Cerebellar cortex (tissue), 1 donor: ENCODE measurements around the gene TMSB10.

ENCODE experiments used
- DNase-seq: peaks from one replicate; pipeline ENCODE4 v3.0.0-alpha.2; 2015; ENCODE audit warnings: low spot score

Gene TMSB10

DNA sequence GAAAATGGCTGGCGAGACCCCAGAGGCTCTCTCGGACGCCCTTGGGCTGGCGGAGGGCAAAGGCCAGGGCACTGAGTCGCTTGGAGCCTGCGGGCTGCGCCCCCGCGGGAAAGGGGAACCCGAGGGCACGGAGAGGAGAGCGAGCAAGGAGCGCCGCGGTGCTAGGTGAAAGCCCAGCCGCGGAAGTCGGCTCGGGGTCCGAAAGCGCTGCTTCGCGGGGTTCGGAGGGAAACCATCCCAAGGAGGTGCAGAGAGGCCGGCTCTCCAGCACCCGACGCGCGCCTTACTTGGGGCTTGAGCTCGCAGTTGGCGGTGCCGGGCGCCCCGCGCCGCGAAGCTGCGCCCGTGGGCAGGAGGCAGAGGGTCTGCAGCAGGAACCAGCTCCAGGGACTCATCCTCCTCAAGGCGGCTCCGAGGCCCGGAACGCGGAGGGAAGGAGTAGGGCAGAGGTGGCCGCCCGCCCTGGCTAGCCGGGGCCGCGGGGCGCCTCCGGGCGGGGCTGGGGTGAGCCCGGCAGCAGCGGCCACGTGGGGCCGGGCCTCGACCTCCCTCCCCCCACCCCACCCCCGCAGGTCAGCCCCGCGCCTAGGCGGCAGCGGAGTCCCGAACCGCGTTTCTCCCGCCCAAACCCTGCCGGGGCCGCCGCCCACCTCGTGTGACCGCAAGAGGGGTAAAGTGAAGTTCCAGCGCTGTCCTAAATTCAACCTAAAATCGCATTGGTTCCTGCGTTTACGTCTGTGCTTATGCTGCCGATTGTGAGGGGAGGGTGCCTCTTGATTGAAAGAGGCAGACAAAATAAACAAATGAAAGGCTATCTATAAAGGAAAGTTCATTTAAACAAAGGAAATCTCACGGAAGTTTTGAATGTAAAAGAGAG is 24.6 kb upstream of the TMSB10 start, which contains the start of gene TRABD2A:
Gene TRABD2A (minus strand): TSS at position 440 of the 877 bp plus-strand sequence. CDS start 45 bp downstream, at position 395.
- DNase-seq = no peak

DNA sequence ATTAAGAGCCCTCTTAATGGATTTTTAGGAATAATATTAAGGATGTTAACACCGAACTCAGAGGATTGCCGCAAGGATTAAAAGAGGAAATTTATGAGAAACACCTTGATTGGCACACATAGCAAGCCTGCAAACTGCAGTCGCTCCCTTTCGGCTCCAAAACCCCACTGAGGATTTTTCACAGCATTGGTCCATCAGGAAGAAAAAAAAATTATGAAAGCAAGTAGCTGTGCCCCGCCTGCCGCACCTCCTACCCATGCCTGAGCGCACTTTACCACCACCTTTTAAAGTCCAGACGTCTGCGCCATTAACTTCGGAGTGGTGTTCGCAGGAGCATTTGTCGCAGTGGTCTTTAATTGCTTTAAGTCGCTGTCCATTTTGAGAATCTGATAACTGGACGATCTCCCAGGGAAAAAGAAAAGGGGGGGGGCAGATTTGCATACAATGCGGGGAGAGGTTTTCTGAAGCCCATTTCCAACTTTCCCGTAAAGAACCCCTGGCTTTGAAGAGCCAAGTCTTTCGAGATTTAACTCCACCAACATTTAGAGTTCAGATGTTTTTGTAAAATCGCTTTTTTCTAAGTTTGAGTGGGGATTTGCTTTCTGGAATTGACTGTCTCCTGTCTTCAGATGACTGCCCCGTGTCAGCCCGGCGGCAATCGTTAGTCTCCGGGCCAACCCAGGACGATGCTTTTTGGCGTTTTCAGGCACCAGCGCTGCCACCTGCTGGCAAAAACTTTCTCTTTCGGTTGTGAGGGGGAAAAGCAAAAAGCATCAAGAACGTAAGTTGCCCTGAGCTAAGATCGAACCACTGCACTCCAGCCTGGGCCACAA is 23.7 kb upstream of the TMSB10 start:
- peak; percentile 82 for DNase-seq

DNA sequence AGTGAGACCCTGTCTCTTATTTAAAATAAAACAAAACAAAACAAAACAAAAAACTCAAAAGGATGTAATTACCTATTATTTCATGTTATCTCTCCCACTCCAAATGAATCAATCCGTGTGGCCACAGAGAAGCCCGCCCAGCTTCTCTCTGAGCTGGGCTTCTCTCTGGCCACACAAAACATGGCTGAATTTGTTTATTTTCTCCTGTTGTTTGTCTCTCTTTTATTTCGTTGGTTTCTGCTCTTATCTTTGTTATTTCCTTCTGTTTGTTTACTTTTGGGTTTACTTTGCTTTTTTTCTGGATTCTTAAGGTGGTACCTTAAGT is 23.1 kb upstream of the TMSB10 start:
- no peak for DNase-seq

DNA sequence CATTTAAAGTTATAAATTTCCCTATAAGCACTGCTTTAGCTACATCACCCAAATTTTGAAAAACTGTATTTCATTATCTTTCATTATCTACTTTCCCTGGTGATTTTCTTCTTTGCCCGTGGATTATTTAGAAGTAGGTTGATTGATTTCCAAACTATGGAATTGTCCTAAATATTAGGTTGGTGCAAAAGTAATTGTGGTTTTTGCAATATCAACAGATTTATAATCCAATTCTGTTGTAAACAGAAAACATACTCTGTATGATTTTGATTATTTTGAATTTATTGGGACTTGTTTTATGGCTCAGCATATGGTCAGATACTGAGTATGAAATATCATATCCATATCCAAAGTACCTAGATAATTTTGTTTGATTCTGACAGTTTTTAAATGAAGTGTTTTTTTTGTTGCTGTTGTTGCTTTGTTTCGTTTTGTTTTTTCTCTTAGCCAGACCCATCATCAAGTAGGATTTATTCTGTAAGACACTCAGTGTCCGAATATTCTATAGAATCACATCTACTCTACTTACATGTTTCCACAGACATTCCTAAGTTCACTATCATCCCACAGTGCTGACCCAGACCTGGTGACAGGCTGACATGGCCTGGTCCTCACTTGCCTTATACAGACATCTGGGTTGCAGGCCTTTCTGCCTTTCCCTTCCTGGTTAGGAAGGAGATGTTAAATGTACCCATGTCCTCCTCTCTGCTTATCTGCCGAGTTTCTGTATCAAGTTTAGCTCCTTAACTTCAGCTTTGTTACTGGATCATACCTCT is 22.5 kb upstream of the TMSB10 start:
- DNase-seq = no peak

DNA sequence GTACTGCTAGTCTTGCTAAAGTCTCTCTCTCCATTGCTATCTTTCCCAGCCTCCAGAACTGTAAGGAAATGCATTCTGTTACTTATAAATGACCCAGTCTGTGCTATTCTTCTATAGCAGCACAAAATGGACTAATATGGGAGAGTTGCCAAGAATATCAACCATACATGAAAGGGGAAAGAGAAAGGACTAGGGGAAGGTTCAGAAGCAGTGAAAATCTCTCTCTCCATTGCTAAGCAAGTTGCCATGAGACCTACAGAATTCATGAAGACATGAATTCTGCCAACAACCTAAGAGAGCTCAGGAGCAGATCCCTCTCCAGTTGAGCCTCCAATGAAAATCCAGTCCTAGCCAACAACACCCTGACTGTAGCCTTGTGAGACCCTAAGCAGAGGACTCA is 21.0 kb upstream of the TMSB10 start:
- no peak for DNase-seq

DNA sequence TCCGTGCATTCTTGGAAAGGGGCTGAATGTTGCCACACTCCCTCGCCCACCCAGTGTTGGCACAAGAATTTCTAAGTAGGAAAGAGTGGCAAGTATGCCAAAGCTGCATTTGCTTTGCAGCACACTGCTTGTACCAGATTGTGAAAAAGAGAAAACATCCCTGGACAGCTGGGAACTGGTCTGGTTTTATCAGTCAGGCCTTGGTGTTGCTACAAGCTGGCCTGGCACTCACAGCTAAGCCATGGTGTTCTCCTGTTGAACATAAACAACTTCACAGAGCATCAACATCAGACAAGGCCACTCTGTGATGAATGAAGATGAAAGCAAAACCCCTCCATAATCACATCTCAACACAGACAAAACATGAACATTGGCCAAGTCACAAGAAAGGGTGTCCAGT is 20.3 kb upstream of the TMSB10 start:
- DNase-seq = no peak

DNA sequence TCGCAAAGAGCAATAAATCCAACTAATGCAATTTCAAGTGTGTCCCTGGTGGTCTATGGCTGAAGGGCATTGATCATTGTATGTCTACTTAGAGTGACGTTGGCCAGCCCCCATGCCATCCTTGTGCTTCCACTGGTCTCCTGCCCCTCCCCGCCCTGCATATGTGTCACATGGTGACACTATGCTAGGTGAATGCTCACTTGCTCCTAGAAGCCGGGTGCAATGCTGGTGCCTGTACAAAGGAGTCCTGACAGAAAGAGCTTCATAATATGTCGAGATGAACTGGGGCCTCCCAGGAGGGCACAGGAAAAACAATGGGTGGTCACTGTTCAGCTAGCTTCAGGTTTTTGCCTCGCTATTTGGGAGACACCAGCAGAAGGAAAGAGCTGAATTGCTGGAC is 18.7 kb upstream of the TMSB10 start:
- DNase-seq = no peak

DNA sequence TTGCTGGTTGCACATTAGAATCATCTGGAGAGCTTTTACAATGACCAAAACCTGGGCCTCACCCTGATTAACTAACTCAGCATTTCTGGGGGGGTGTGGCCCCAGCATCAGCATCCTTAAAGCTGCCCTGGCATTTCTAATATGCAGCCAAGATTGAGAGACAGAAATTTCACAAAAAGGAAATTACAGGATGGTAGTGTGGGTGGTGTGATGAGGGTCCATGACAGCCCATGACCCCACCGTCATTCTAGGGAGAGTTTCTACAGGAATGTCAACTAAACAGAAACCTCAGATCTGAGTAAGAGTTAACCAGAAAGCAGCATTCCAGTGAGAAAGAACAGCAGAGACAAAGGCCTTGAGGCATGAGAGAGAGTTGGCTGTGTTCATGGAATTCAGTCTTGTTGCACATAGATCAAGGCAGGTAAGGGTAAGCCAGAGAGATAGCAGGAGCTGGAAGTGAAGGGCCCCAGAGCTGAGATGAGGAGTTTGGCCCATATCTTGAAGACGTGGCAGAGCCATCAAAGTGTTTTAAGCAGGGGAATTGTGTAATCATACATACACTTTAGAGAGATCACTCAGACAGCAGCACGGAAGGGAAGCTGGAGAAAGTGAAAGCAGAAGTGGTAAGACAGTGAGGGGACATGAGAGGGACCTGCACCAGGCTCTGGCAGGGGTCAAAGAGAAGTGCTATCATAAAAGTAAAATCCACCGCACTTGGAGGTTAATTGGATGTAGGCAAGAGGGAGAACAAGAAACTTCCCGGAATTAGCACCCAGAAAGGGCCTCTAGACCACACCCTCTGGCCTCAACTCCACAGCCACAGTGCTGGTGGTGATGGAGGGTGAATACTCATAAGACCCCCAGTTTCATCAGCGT is 16.8 kb upstream of the TMSB10 start:
- DNase-seq = no peak

DNA sequence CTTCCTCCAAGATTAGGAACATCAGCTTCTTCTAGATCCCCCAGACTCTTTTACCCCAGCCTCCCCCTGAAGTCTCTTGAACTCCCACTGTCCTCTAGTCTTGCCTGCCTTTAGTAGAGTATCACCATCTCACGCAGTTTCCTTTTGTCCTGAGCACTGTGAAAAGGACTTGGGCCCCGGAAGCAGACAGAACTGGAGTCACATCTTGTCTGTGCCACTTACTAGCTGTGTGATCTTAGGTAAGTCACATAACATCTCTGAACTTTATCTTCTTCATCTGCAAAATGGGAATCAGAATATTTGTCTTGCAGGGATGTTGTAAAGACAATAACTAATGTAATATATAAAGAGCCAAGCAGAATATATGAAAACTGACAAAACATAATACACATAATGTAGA is 16.1 kb upstream of the TMSB10 start:
- DNase-seq = no peak

DNA sequence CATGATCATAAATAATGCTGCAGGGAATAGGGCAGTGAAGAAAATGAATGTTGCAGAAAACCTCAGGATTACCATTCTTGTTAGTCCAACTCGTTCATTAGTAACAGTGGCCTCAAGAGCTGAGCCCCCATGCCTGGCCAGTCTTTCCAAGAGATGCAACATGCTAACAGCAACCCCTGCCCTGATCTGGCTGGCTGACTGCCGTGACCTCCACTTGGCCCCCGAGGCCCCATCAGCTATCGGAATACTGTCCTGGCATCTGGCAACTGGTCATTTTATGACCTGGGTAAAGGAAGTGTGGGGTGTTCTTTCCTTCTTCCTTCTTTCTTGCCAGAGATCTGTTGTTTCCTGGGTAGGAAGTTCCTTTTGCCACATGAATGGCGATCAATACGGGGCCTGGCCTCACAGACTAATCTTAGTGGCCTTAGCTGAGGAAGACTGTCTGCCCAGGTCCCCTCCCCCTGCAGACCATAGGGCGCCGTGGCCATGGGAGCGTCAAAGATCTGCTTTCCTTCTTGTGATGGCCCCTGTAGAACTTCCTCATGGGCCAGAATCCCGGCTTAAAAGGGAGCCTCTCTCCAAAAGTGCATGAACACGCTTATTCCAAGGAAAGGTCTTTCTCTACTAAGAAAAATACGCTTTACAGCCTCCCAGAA is 14.0 kb upstream of the TMSB10 start:
- DNase-seq = no peak

DNA sequence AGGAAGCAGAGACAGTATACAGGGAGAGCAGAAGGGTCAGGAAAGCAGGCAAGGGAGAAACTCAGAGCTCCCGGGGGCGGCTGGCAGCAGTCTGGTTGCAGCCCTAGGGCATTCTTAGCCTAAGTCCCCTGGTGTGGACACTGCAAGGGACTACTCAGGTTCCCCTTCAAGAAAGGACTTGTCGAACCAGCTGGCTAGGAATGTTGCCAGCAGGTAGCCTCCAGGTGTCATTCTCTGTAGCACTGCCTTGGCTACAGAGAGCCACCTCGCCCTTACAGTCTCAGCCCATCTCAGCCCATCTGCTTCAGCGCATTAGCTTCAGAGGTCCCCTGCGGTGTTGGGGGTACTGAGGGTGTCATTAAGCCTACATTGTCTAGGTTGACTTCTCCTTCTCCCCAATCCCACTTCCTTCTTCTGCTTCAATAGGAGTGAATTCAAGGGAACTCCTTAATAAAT is 11.3 kb upstream of the TMSB10 start:
- DNase-seq = no peak

DNA sequence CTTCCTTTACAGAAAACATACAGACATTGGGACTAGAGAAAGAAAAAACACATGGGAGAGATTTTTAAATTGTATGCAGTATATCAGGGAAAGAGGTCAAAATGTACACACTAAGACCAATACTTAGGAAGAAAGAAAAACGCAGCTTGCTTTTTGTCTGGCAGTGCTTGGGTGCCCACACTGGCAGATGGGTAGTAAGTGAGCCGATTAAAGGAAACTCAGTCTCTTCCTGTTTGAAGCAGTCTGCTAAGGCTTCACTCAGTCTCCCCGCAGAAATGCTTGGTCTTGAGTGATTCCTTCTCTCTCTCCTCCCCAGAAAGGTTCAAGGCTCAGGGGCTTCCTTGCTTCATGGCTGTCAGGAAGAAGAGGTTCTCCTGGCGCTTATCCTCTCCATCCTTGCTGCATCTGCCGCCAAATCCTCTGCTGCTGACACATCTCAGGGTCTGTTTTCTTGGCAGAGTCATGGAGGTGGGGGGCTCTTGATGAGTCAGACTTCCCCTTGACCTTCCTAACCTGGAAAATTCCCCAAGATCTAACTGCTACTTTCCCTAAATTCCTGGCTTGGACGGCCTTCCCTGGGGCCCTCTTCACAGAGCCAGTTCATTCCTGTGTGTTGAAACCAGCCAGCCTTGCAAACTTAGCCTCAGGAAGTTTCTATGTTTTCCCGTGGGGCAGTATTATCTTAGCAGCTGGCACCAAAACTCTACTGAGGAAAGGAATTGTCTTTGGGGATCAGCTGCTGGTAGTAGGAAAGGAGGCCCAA is 10.5 kb upstream of the TMSB10 start:
- no peak for DNase-seq

DNA sequence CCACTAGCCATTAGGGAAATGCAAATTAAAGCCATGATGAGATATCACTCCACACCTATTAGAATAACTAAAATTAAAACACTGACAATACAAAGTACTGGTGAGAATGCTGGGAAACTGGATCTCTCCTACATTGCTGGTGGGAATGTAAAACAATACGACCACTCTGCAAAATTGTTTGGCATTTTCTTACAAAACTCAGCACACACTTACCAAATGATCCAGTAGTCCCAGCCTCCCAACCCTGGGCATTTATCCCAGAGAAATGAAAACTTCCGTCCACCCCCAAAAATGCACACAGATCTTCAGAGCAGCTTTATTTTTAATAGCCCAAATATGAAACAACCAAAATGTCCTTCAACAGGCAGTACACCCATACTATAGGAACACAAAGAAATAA is 8.9 kb upstream of the TMSB10 start:
- DNase-seq = no peak

DNA sequence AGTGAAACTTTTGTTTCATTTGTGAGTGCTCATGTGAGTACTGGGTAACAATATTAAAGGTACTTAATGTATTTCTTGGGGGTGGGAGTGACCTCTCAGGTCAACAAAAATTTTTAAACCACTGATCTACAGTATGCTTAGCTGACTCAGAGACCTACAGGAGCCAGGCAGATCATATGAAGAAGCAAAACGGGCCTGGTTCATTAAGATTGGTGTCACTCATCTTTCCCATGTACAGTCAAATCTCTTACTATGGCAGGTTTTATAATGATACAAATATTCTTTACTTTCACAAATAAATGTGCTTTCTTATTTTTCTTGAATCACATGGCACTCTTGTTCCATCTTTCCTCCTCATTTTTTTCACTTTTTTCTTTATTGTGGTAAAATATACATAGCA is 7.7 kb upstream of the TMSB10 start:
- DNase-seq = no peak

DNA sequence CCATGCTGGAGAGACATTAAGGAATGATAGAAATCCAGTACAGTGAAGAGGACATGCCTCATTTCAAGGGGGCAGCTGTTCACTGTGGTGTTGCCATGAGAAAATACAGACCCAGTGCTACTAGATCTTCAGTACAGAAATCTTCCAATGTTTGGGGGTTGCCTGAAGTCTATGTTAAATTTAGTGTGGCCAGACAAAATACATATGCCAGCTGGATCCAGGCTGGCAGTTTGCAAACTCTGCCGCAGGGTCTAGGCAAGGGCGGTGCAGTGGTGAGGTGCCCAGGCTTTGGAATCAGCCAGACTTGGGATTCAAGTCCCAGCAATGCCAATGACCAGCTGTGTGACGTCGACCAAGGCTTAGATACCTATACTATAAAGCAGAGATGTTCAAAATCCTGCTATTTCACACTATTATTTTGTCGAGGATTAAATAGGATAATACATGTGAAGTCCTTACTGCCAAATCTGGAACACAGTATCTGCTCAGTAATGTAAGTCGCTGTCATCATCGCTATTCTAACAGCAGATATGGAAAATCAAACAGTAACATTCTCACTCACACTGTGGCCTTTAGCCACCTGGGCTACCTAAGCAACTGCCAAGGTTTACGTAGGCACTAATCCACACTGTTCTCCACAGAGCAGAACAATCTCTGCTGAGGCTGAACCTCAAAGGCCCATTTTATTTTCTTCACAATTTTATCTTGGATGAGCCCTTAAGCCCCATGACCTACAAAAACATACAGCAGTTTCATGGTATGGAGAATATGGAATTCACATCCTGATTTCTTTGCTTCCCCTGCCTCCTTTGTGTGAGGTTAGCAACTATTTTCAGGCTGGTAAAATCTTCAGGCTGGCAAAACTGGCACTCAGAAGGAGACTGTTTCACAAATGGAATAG is 5.9 kb upstream of the TMSB10 start:
- no peak for DNase-seq

DNA sequence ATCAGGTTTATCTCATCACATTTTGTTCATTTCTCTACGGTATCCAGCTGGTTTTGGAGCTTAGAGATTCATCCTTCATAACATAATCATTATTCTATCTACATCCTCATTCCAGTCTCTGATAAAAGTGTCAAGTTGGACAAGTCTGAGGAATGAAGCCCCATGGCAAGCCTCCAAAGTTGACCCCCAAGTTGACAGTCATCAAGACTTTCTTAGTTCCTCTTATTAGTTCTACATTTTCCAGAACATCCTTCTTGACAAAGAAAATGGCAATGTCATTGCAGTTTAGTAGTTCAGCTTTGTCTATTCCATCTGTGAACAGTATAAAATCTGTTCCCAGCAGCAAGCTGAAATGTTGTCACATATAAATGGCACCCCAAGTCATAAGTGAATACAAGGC is 4.5 kb upstream of the TMSB10 start:
- DNase-seq = no peak

DNA sequence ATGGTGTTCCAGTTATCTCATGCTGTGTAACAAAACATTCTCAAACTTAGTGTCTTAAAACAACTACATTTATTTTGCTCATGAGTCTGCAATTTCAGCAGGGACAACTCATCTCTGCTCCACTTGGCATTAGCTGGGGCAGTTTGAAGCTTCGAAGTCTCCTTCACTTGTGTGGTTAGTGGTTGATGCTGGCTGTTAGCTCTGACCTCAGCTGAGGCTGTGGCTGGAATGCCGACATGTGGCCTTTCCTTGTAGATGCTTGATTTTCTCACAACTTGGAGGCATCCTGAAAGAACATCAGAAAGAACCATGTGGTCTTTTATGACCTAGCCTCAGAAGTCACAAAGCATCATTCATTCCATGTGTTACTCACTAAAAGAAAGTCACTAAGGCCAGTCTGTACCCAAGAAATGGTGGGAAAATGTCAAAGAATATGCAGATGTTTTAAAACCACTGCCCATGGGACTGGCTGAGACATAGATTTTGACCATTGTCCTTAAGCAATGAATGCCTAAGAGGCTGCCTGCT is 3.8 kb upstream of the TMSB10 start:
- no peak for DNase-seq

DNA sequence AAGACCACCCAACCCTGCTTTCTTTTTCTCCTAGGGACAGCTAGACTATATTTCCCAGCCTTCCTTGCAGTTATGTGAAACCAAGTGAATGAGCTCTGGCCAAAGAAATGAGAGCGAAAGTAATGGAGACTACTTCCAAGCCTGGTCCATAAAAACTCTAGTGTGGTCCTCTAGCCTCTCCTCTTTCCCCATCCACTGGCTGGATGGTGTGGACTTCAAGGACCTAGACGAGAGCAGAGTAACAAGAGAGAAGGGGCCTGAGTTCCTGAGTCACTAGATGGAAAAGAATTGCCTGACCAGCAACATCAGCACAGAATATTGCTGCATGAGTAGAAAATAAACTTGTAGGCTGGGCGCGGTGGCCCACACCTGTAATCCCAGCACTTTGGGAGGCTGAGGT is 2.9 kb upstream of the TMSB10 start:
- DNase-seq = no peak

DNA sequence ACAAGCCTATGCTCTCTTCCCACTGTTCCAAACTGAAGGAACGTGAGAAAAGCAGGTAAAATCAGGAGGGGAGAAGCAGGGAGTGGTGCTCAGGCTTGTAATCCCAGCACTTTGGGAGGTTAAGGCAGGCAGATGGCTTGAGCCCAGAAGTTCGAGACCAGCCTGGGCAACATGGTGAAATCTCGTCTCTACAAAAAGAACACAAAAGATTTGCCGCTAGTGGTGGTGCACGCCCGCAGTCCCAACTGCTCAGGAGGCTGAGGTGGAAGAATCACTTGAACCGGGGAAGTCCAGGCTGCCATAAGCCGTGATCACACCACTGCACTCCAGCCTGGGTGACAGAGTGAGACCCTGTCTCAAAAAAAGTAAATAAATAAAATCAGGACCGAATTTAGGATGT is 1.3 kb upstream of the TMSB10 start:
- DNase-seq = no peak
